Measurements from ENCODE around the gene CLEC16A. TPM values are rescaled to one million over a fixed set of nuclear protein-coding genes. Genes with fewer than 3 reads are reported as not detected.

Gene CLEC16A
- total and polyA plus RNA-seq, 9 of the 15 experiments (the other 6 are each of a cell fraction or from before 2014, with no cell fraction given): 1.00 to 22.3 (median 10.0) TPM

- TF ChIP-seq FIP1L1 (IDR thresholded peaks at IDR 0.05; ENCODE audit: low read depth, low read length, poor library complexity, severe bottlenecking) (no peak), XRCC4 (IDR thresholded peaks at IDR 0.05; ENCODE audit: extremely low read depth, insufficient read depth, insufficient read length) (no peak), PHTF2 (CRISPR knock-in tag; IDR thresholded peaks at IDR 0.05) (no peak), RB1 (IDR thresholded peaks at IDR 0.05; ENCODE audit: low read depth) (no peak), ESRRA (IDR thresholded peaks at IDR 0.05; ENCODE audit: borderline replicate concordance, low read depth) (no peak)
Measured at GRCh38 chr16:11088831-11089230, 144.5 kb downstream of the CLEC16A start (continued).

GRCh38 chr16:11089504-11090124 is 145.2 kb downstream of the CLEC16A start:
- no peak for ATAC-seq
- H3K27ac ChIP-seq (ENCODE audit: extremely low read depth, low read depth, low read length): no peak overlapping the region
- no peaks in the 10 kb centered on the region for H3K9me3 ChIP-seq (replicated peaks; ENCODE audit: control insufficient read depth, insufficient read depth, low read depth, low read length)
- peaks cover 9% of the 10 kb centered on the region; the same call in 2 of the 3 replicates for H3K36me3 ChIP-seq (ENCODE audit: control insufficient read depth, insufficient read depth, low read length)
- H3K27me3 ChIP-seq (ENCODE audit: control insufficient read depth in 2 of 2, insufficient read depth in 2 of 2, low read length in 2 of 2): no peaks in the 10 kb centered on the region
- H3K9me1 ChIP-seq (ENCODE audit: control insufficient read depth, insufficient read depth, low read length): no peaks in the 10 kb centered on the region
- DNase-seq (ENCODE audit: extremely low read depth in 1 of 4, low spot score in 3 of 4): no peak
- H3K4me1 ChIP-seq (replicated peaks in 1 of 2; ENCODE audit: control insufficient read depth in 2 of 2, insufficient read depth in 2 of 2, low read length in 2 of 2): peaks cover 40 to 44% of the 10 kb centered on the region in 2 experiments
- H3K4me3 ChIP-seq: no peak overlapping the region
- 84% methylated on average over 11 of the region's 12 CpGs for WGBS (ENCODE audit: insufficient coverage, low coverage, missing lambda C conversion rate)
- ChIA-PET CTCF (ENCODE audit: low intra/inter-chr PET ratio) (no interaction called here), POLR2A (interaction anchor here (0.9 kb wide), 1 partner anchor 166 kb away, joined by 3 read pairs; the partner anchor contains the start of gene SOCS1)
- H3K79me2 ChIP-seq (ENCODE audit: control insufficient read depth, insufficient read depth, low read length): no peaks in the 10 kb centered on the region
- H3K4me2 ChIP-seq (ENCODE audit: insufficient read depth, low read length): no peak overlapping the region
- in situ Hi-C loops (cut with MboI) (no loop called here), intact Hi-C loops (cut with micrococcal nuclease) (no loop called here)
- no peak overlapping the region; a peak in 1 of 4 replicates for H3K9ac ChIP-seq (ENCODE audit: insufficient read depth in 1 of 2, low read depth in 2 of 2, low read length in 2 of 2)
- no TSS peak for BruUV-seq (replicated peaks)
- no peak overlapping the region for H2AFZ ChIP-seq (ENCODE audit: low read depth, low read length)
- peaks cover 15% of the 10 kb centered on the region; the same call in 1 of the 2 replicates for H4K20me1 ChIP-seq (replicated peaks; ENCODE audit: control insufficient read depth, insufficient read depth, low read length)
- TF ChIP-seq, protein P1, sequence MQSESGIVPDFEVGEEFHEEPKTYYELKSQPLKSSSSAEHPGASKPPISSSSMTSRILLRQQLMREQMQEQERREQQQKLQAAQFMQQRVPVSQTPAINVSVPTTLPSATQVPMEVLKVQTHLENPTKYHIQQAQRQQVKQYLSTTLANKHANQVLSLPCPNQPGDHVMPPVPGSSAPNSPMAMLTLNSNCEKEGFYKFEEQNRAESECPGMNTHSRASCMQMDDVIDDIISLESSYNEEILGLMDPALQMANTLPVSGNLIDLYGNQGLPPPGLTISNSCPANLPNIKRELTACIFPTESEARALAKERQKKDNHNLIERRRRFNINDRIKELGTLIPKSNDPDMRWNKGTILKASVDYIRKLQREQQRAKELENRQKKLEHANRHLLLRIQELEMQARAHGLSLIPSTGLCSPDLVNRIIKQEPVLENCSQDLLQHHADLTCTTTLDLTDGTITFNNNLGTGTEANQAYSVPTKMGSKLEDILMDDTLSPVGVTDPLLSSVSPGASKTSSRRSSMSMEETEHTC (IDR thresholded peaks at IDR 0.05): no peak
- TF ChIP-seq ARID1B (IDR thresholded peaks at IDR 0.05) (no peak), NR2C2 (CRISPR knock-in tag; IDR thresholded peaks at IDR 0.05) (no peak), NR2C2 (tag; IDR thresholded peaks at IDR 0.05) (no peak), ETV1 (tag; conservative IDR thresholded peaks at IDR 0.05; ENCODE audit: low read depth) (no peak), ZBED1 (IDR thresholded peaks at IDR 0.05) (no peak), CC2D1A (IDR thresholded peaks at IDR 0.05) (no peak), ERF (CRISPR knock-in tag; IDR thresholded peaks at IDR 0.05) (no peak)
- no peak for FAIRE-seq

Data from K562 (cell line).